Transverse colon (tissue), 4 donors: ENCODE data around the gene RB1.

Source experiments
- CTCF ChIP-seq, 5 experiments: fragments of 200-600 bp in 3 of 5; fragments of 450-650 bp in 2 of 5; sonication (generic) in 3 of 5; IDR thresholded peaks; 1 replicate in 2 of 5; 2 replicates in 3 of 5; pipeline ENCODE4 v1.5.1; 2016 to 2017; ENCODE audit warnings: antibody characterized with exemption in 5 of 5, inconsistent platforms in 3 of 5, mild to moderate bottlenecking in 2 of 5, moderate library complexity in 1 of 5
- POLR2AphosphoS5 ChIP-seq, 3 donors: sonication (generic); formaldehyde crosslinking; IDR thresholded peaks; one replicate each; pipeline ENCODE4 v1.6.1; 2016; ENCODE audit warnings: antibody characterized with exemption in 3 of 3

DNA sequence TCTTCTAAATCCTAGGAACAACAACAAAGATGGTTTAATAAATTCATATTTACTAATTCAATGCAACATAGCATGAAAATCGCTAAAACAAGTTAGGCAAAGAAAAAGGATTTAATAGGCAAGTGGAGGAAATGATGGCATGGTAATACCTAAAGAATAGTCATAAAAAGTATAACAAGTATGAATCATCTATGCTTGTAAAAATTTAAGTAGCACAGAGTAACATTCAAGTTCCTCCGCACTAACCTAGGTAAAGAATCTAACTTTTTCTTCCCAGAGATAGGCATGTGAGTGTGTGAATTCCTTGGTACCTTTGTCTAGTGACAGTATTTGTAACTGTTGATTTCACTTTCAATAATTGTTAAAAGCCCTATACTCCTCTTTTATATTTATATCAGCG lies 186.7 kb downstream of the RB1 start:
- TF ChIP-seq POLR2AphosphoS5 (IDR thresholded peaks at IDR 0.05) (no peak), CTCF (IDR thresholded peaks at IDR 0.05) (no peak)
